ENCODE measurements around the gene WNT2. TPM values are rescaled to one million over a fixed set of nuclear protein-coding genes. Genes with fewer than 3 reads are reported as not detected.
"Not testable (repeated sequence)": the region's sequence is repeated elsewhere in the genome, so short reads cannot be mapped to it uniquely, and the experiment has no call there.

The WNT2 gene
- total RNA-seq, 4 donors from 2014 or later: 0.68 to 0.99 TPM; not detected in 2

GRCh38 chr7:117249696-117250095 lies 73.2 kb downstream of the WNT2 start:
- TF ChIP-seq POLR2A (IDR thresholded peaks at IDR 0.05) (no peak), POLR2AphosphoS5 (IDR thresholded peaks at IDR 0.05) (no peak), EP300 (IDR thresholded peaks at IDR 0.05) (no peak), CTCF (IDR thresholded peaks at IDR 0.05) (no peak)
- H3K9me3 ChIP-seq: no peaks in the 10 kb centered on the region
- DNase-seq (ENCODE audit: low spot score in 2 of 2): no peak
- no peak overlapping the region for H3K27ac ChIP-seq
- H3K27me3 ChIP-seq: no peaks in the 10 kb centered on the region
- WGBS: 95% methylated on average over 5 of the region's 5 CpGs
- H3K4me1 ChIP-seq: no peaks in the 10 kb centered on the region
- H3K36me3 ChIP-seq: no peaks in the 10 kb centered on the region
- no peak overlapping the region for H3K4me3 ChIP-seq

DNA sequence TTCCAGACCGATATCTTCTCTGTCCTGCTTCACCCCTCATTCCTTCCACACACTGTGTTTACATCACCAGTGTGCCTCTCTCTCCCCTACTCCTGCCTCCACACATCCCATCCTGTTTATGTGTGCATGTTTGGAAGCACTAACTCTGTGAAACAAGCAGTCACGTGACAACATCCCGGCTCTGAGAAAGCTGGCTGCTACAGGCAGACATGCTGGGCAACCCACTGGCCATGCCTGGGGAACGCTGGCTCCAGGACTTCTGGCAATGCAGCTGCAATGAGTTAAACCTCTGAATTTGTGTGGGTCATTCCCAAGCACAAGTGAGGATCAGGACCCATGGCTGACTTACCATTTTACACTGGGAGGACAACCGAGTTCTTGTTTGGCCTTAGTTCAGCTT lies 74.0 kb downstream of the WNT2 start:
- no peaks in the 10 kb centered on the region for H3K36me3 ChIP-seq
- no peaks in the 10 kb centered on the region for H3K4me1 ChIP-seq
- TF ChIP-seq POLR2AphosphoS5 (IDR thresholded peaks at IDR 0.05): no peak
- TF ChIP-seq POLR2A (IDR thresholded peaks at IDR 0.05): no peak
- no peak for TF ChIP-seq EP300 (IDR thresholded peaks at IDR 0.05)
- no peak for TF ChIP-seq CTCF (IDR thresholded peaks at IDR 0.05)
- no peaks in the 10 kb centered on the region for H3K27me3 ChIP-seq
- no peak overlapping the region for H3K27ac ChIP-seq
- DNase-seq (ENCODE audit: low spot score in 2 of 2): no peak
- H3K4me3 ChIP-seq: no peak overlapping the region
- H3K9me3 ChIP-seq: no peaks in the 10 kb centered on the region
- 62% methylated on average over 5 of the region's 5 CpGs for WGBS

DNA sequence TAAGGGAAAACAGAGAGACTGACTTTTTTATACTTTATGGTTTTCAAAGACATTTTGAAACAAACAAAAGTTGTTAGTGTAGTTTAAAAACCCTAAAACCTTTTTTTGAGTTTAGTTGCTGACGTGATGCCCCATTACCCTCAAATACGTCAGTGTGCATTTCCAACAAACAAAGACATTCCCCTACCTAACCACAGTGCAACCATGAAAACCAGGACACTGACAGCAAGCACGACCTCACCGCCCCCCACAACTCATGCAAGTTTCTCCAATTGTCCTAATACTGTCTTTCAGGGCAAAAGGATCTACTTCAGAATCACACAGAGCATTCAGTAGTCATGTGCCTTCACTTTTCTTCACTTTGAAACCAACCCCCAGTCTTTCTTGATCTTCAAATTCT lies 75.0 kb downstream of the WNT2 start:
- no peaks in the 10 kb centered on the region for H3K27me3 ChIP-seq
- H3K27ac ChIP-seq: no peak overlapping the region
- no peak overlapping the region for H3K4me3 ChIP-seq
- 80% methylated on average over 4 of the region's 4 CpGs for WGBS
- no peak for DNase-seq (ENCODE audit: low spot score in 2 of 2)
- H3K9me3 ChIP-seq: no peaks in the 10 kb centered on the region
- TF ChIP-seq POLR2AphosphoS5 (IDR thresholded peaks at IDR 0.05) (no peak), POLR2A (IDR thresholded peaks at IDR 0.05) (no peak), CTCF (IDR thresholded peaks at IDR 0.05) (no peak), EP300 (IDR thresholded peaks at IDR 0.05) (no peak)
- no peaks in the 10 kb centered on the region for H3K4me1 ChIP-seq
- no peaks in the 10 kb centered on the region for H3K36me3 ChIP-seq

- not testable (repeated sequence) for H3K36me3 ChIP-seq; H3K4me3 ChIP-seq; H3K4me1 ChIP-seq; DNase-seq (ENCODE audit: low spot score in 2 of 2); H3K27me3 ChIP-seq; H3K9me3 ChIP-seq; H3K27ac ChIP-seq
- WGBS: 89% methylated on average over 2 of the region's 2 CpGs
Measured at GRCh38 chr7:117245703-117246102, 77.2 kb downstream of the WNT2 start.

- Histone ChIP-seq H3K36me3 (no peaks in the 10 kb centered on the region), H3K4me1 (no peaks in the 10 kb centered on the region), H3K27ac (no peak overlapping the region), H3K9me3 (no peaks in the 10 kb centered on the region), H3K27me3 (no peaks in the 10 kb centered on the region), H3K4me3 (no peak overlapping the region)
- 49% methylated on average over 3 of the region's 3 CpGs for WGBS
- TF ChIP-seq EP300 (IDR thresholded peaks at IDR 0.05): no peak
- no peak for TF ChIP-seq POLR2A (IDR thresholded peaks at IDR 0.05)
- DNase-seq (ENCODE audit: low spot score in 2 of 2): no peak
Measured at GRCh38 chr7:117243390-117243789, 79.5 kb downstream of the WNT2 start.

- TF ChIP-seq POLR2A (IDR thresholded peaks at IDR 0.05) (no peak), EP300 (IDR thresholded peaks at IDR 0.05) (no peak)
- 79% methylated on average over 4 of the region's 4 CpGs for WGBS
- no peaks in the 10 kb centered on the region for H3K4me1 ChIP-seq
- no peaks in the 10 kb centered on the region for H3K9me3 ChIP-seq
- no peak overlapping the region for H3K4me3 ChIP-seq
- DNase-seq (ENCODE audit: low spot score in 2 of 2): no peak
- H3K36me3 ChIP-seq: no peaks in the 10 kb centered on the region
- no peaks in the 10 kb centered on the region for H3K27me3 ChIP-seq
- no peak overlapping the region for H3K27ac ChIP-seq
Measured at GRCh38 chr7:117241088-117241487, 81.8 kb downstream of the WNT2 start.

GRCh38 chr7:117238937-117239336 lies 83.9 kb downstream of the WNT2 start:
- Histone ChIP-seq H3K4me1 (no peaks in the 10 kb centered on the region), H3K4me3 (no peak overlapping the region), H3K27ac (no peak overlapping the region), H3K9me3 (no peaks in the 10 kb centered on the region), H3K27me3 (no peaks in the 10 kb centered on the region), H3K36me3 (no peaks in the 10 kb centered on the region)
- DNase-seq (ENCODE audit: low spot score in 2 of 2): no peak
- TF ChIP-seq EP300 (IDR thresholded peaks at IDR 0.05) (no peak), CTCF (IDR thresholded peaks at IDR 0.05) (no peak), POLR2A (IDR thresholded peaks at IDR 0.05) (no peak), POLR2AphosphoS5 (IDR thresholded peaks at IDR 0.05) (no peak)
- whole genome bisulfite sequencing: 89% methylated on average over 7 of the region's 7 CpGs

All from suprapubic skin (tissue), 4 donors.